ENCODE data around the gene CSNK1E. TPM values are rescaled to one million over a fixed set of nuclear protein-coding genes. Genes with fewer than 3 reads are reported as not detected.

CSNK1E gene
- total and polyA plus RNA-seq, 12 donors, result 64.1 to 88.1 (median 79.3) TPM

- TF ChIP-seq, protein P1, sequence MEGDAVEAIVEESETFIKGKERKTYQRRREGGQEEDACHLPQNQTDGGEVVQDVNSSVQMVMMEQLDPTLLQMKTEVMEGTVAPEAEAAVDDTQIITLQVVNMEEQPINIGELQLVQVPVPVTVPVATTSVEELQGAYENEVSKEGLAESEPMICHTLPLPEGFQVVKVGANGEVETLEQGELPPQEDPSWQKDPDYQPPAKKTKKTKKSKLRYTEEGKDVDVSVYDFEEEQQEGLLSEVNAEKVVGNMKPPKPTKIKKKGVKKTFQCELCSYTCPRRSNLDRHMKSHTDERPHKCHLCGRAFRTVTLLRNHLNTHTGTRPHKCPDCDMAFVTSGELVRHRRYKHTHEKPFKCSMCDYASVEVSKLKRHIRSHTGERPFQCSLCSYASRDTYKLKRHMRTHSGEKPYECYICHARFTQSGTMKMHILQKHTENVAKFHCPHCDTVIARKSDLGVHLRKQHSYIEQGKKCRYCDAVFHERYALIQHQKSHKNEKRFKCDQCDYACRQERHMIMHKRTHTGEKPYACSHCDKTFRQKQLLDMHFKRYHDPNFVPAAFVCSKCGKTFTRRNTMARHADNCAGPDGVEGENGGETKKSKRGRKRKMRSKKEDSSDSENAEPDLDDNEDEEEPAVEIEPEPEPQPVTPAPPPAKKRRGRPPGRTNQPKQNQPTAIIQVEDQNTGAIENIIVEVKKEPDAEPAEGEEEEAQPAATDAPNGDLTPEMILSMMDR (IDR thresholded peaks at IDR 0.05), result no peak
- WGBS, 2 donors, result 95% methylated on average over 14 of the region's 14 CpGs
- H3K27ac ChIP-seq, result no peak overlapping the region
- intact Hi-C loops (cut with DNase I), result loop anchor here in 3 of 10 donors (10.0 kb wide), 3 partner anchors 90 to 300 kb away; partner anchors contain the start of genes BAIAP2L2 (in 2 of the 3) and PICK1 (in 1 of the 3)
- H3K4me1 ChIP-seq, result peaks cover 0 to 17% (median 5%) of the 10 kb centered on the region in 9 donors
- ATAC-seq (no peak), DNase-seq (no peak)
- H3K36me3 ChIP-seq, result peaks cover 0 to 75% (median 5%) of the 10 kb centered on the region in 9 donors
- no peaks in the 10 kb centered on the region for H3K9me3 ChIP-seq
- no peak overlapping the region for H3K4me3 ChIP-seq
- no peaks in the 10 kb centered on the region for H3K27me3 ChIP-seq
These were observed 38.0 kb upstream of the CSNK1E start for GRCh38 chr22:38355275-38355674.

- TF ChIP-seq, protein P1 (IDR thresholded peaks at IDR 0.05), result no peak
- H3K9me3 ChIP-seq, result no peaks in the 10 kb centered on the region
- H3K4me3 ChIP-seq, result no peak overlapping the region
- H3K27me3 ChIP-seq, result peaks cover 0 to 6% (median 0%) of the 10 kb centered on the region in 7 donors
- peaks cover 0 to 59% (median 5%) of the 10 kb centered on the region in 9 donors for H3K36me3 ChIP-seq
- intact Hi-C loops (cut with DNase I), result loop anchor here in 8 of 10 donors (1.0 to 10.0 kb wide), 9 partner anchors 55 to 301 kb away; partner anchors contain the start of genes BAIAP2L2 (in 4 of the 8) and PICK1 (in 1 of the 8)
- 53 to 70% methylated on average over 10 of the region's 10 CpGs for WGBS, 2 donors
- peak overlapping the region in 3 of 10 donors; percentile 31 to 55 (median 42) for H3K27ac ChIP-seq
- H3K4me1 ChIP-seq, result peaks cover 0 to 17% (median 5%) of the 10 kb centered on the region in 9 donors
- DNase-seq, result no peak
- ATAC-seq, result peak in 5 of 8 donors; percentile 2 to 18 (median 6)
These were observed 36.5 kb upstream of the CSNK1E start for GRCh38 chr22:38353701-38354100.

GRCh38 chr22:38353142-38353629 lies 36.0 kb upstream of the CSNK1E start:
- Histone ChIP-seq H3K4me1 (peaks cover 0 to 17% (median 5%) of the 10 kb centered on the region in 9 donors), H3K27me3 (peaks cover 0 to 11% (median 0%) of the 10 kb centered on the region in 7 donors), H3K27ac (peak overlapping the region in 5 of 10 donors; percentile 3 to 55 (median 35)), H3K9me3 (no peaks in the 10 kb centered on the region), H3K36me3 (peaks cover 0 to 54% (median 5%) of the 10 kb centered on the region in 9 donors), H3K4me3 (no peak overlapping the region)
- TF ChIP-seq, protein P1 (IDR thresholded peaks at IDR 0.05), result peak; percentile 98 to 100 (median 99)
- DNase-seq, result peak; percentile 47 to 80
- 28% methylated on average over 33 of the region's 33 CpGs for WGBS, 2 donors
- intact Hi-C loops (cut with DNase I), result loop anchor here in 8 of 10 donors (1.0 to 10.0 kb wide), 9 partner anchors 54 to 301 kb away; partner anchors contain the start of genes BAIAP2L2 (in 4 of the 8) and PICK1 (in 1 of the 8)
- peak; percentile 67 to 83 (median 80) for ATAC-seq

DNA sequence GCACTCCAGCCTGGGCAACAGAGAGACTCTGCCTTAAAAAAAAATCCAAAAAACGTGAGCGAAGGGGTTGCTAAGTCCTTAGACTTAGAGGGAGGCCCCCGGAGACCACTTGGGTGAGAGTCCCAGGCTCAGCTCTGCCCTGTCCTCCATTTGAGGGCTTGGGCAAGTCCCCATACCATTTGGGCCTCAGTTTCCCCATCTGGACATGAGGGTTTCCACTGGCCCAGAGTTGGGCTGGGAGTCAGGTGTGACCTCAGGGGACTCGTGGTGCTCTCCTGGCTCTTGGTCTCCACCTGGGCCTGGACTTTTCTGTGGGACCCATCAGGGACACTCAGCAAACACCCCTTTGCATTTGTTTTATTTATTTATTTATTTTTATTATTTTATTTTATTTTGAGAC lies 35.2 kb upstream of the CSNK1E start:
- Histone ChIP-seq H3K4me1 (peaks cover 0 to 17% (median 5%) of the 10 kb centered on the region in 9 donors), H3K9me3 (no peaks in the 10 kb centered on the region), H3K27me3 (peaks cover 0 to 17% (median 0%) of the 10 kb centered on the region in 7 donors), H3K27ac (no peak overlapping the region), H3K36me3 (peaks cover 0 to 47% (median 5%) of the 10 kb centered on the region in 9 donors), H3K4me3 (no peak overlapping the region)
- 86 to 90% methylated on average over 4 of the region's 4 CpGs for WGBS, 2 donors
- TF ChIP-seq, protein P1 (IDR thresholded peaks at IDR 0.05), result no peak
- intact Hi-C loops (cut with DNase I), result loop anchor here in 8 of 10 donors (2.0 to 10.0 kb wide), 8 partner anchors 54 to 300 kb away; partner anchors contain the start of genes BAIAP2L2 (in 4 of the 8) and PICK1 (in 1 of the 8)
- no peak for DNase-seq
- no peak for ATAC-seq
